HepG2 (cell line): ENCODE measurements around the gene STYX.

Experiments used
- ATF5 ChIP-seq: sonication (generic); formaldehyde crosslinking; IDR thresholded peaks from 2 replicates; pipeline ENCODE4 v1.4.0; 2020; ENCODE audit warnings: mild to moderate bottlenecking, low read depth, missing genetic modification reagents
- CTCF ChIP-seq: sonication (generic); formaldehyde crosslinking; IDR thresholded peaks from 2 replicates; pipeline ENCODE4 v1.5.0; 2020; ENCODE audit warnings: mild to moderate bottlenecking, missing genetic modification reagents, moderate library complexity
- MYNN ChIP-seq: sonication (generic); formaldehyde crosslinking; IDR thresholded peaks from 2 replicates; pipeline ENCODE4 v1.4.0; 2020; ENCODE audit warnings: mild to moderate bottlenecking, low read depth, missing genetic modification reagents
- RBM39 ChIP-seq: fragments of 200-400 bp; formaldehyde crosslinking; IDR thresholded peaks from one replicate; pipeline ENCODE4 v1.6.1; 2018; ENCODE audit warnings: antibody characterized with exemption, mild to moderate bottlenecking, low read depth, low read length; ENCODE audit not compliant: poor library complexity, severe bottlenecking
- SMARCE1 ChIP-seq: fragments of 450-650 bp; IDR thresholded peaks from 2 replicates; pipeline ENCODE4 v1.6.1; 2017; ENCODE audit warnings: borderline replicate concordance
- TCF12 ChIP-seq, 2 experiments: fragments of 450-650 bp in 1 of 2; sonication (generic) in 1 of 2; formaldehyde crosslinking in 1 of 2; IDR thresholded peaks; 2 replicates each; pipeline versions ENCODE4 v1.6.1 to v1.8.0; 2017 to 2022; ENCODE audit warnings: antibody characterized with exemption in 1 of 2, mild to moderate bottlenecking in 1 of 2, missing genetic modification reagents in 1 of 2, moderate library complexity in 1 of 2
- TERF1 ChIP-seq: sonication (generic); formaldehyde crosslinking; IDR thresholded peaks from 2 replicates; pipeline ENCODE4 v1.8.0; 2022; ENCODE audit warnings: mild to moderate bottlenecking, missing genetic modification reagents, moderate library complexity
- ZNF530 ChIP-seq: sonication (generic); formaldehyde crosslinking; IDR thresholded peaks from 2 replicates; pipeline ENCODE4 v1.5.0; 2020; ENCODE audit warnings: low read depth, mild to moderate bottlenecking, missing genetic modification reagents

- TF ChIP-seq TCF12 (IDR thresholded peaks at IDR 0.05) (no peak), TCF12 (CRISPR knock-in tag; IDR thresholded peaks at IDR 0.05) (no peak), TERF1 (CRISPR knock-in tag) (no peak), CTCF (CRISPR knock-in tag) (no peak), MYNN (CRISPR knock-in tag) (no peak), ZNF530 (CRISPR knock-in tag) (no peak), ATF5 (CRISPR knock-in tag) (no peak), SMARCE1 (no peak), RBM39 (no peak)
Measured at GRCh38 chr14:52730709-52731111, 744 bp downstream of the STYX start.
